Vagina (tissue), 2 donors: Measurements from ENCODE around the gene RBM19. TPM values are rescaled to one million over a fixed set of nuclear protein-coding genes. Genes with fewer than 3 reads are reported as not detected.
"Not testable (repeated sequence)": the region's sequence is repeated elsewhere in the genome, so short reads cannot be mapped to it uniquely, and the experiment has no call there.

ENCODE experiments used
- DNase-seq, 2 donors: peaks; one replicate each; pipeline ENCODE4 v3.0.0-alpha.2; 2017; ENCODE audit errors: extremely low spot score in 2 of 2
- H3K27ac ChIP-seq: fragments of 200-600 bp; sonication (generic); one replicate; pipeline ENCODE4 v1.5.1; 2019
- H3K27me3 ChIP-seq: fragments of 200-600 bp; sonication (generic); one replicate; pipeline ENCODE4 v1.5.1; 2019
- H3K36me3 ChIP-seq, 2 donors: fragments of 200-600 bp; sonication (generic); one replicate each; pipeline ENCODE4 v1.5.1; 2017 to 2019
- H3K4me1 ChIP-seq: fragments of 200-600 bp; sonication (generic); one replicate; pipeline ENCODE4 v1.5.1; 2019
- H3K4me3 ChIP-seq, 2 donors: fragments of 200-600 bp; sonication (generic); 1 replicate in 1 of 2; 2 replicates in 1 of 2; pipeline ENCODE4 v1.5.1; 2016 to 2019
- H3K9me3 ChIP-seq: fragments of 200-600 bp; sonication (generic); one replicate; pipeline ENCODE4 v1.5.1; 2019
- CTCF ChIP-seq, 3 experiments: fragments of 450-650 bp in 2 of 3; fragments of 200-600 bp in 1 of 3; sonication (generic) in 1 of 3; IDR thresholded peaks; one replicate each; pipeline ENCODE4 v1.5.1; 2017 to 2019; ENCODE audit warnings: antibody characterized with exemption in 3 of 3, mild to moderate bottlenecking in 2 of 3, moderate library complexity in 2 of 3
- POLR2A ChIP-seq, 2 donors: fragments of 450-650 bp; IDR thresholded peaks; one replicate each; pipeline ENCODE4 v1.6.1; 2017; ENCODE audit warnings: antibody characterized with exemption in 2 of 2, mild to moderate bottlenecking in 2 of 2, moderate library complexity in 2 of 2
- POLR2AphosphoS5 ChIP-seq, 2 donors: sonication (generic); formaldehyde crosslinking; IDR thresholded peaks; one replicate each; pipeline ENCODE4 v1.9.0; 2017; ENCODE audit warnings: antibody characterized with exemption in 2 of 2, mild to moderate bottlenecking in 2 of 2, low read depth in 1 of 2; ENCODE audit not compliant: insufficient read depth in 1 of 2
- intact Hi-C: fragments of 100-400 bp; cut with DNase I; formaldehyde crosslinking; loops from one replicate; pipeline ENCODE4 v1.15.1; 2023
- total RNA-seq: library from RNA; depleted of rRNA; stranded (reverse); fragments of >200 nt; gene quantifications from one replicate; pipeline ENCODE4 v1.2.3, GENCODE V29; 2016

The RBM19 gene
- total RNA-seq, 1 donor from 2014 or later, result 25.5 TPM

GRCh38 chr12:113815031-113815430 is 151.1 kb downstream of the RBM19 start:
- Histone ChIP-seq H3K4me1 (no peaks in the 10 kb centered on the region), H3K9me3 (no peaks in the 10 kb centered on the region), H3K27ac (no peak overlapping the region), H3K4me3 (no peak overlapping the region), H3K27me3 (no peaks in the 10 kb centered on the region), H3K36me3 (peaks cover 0 to 4% of the 10 kb centered on the region in 2 donors)
- TF ChIP-seq POLR2A (IDR thresholded peaks at IDR 0.05) (no peak), CTCF (IDR thresholded peaks at IDR 0.05) (no peak), POLR2AphosphoS5 (IDR thresholded peaks at IDR 0.05; ENCODE audit: insufficient read depth in 1 of 2, low read depth in 1 of 2) (no peak)
- intact Hi-C loops, result no loop called here
- DNase-seq, result no peak

- Histone ChIP-seq H3K27ac (no peak overlapping the region), H3K4me1 (no peaks in the 10 kb centered on the region), H3K4me3 (no peak overlapping the region), H3K27me3 (no peaks in the 10 kb centered on the region), H3K9me3 (no peaks in the 10 kb centered on the region), H3K36me3 (peaks cover 0 to 4% of the 10 kb centered on the region in 2 donors)
- DNase-seq, result no peak
- intact Hi-C loops, result no loop called here
- no peak for TF ChIP-seq CTCF (IDR thresholded peaks at IDR 0.05)
- no peak for TF ChIP-seq POLR2A (IDR thresholded peaks at IDR 0.05)
- no peak for TF ChIP-seq POLR2AphosphoS5 (IDR thresholded peaks at IDR 0.05; ENCODE audit: insufficient read depth in 1 of 2, low read depth in 1 of 2)
Observed at GRCh38 chr12:113813229-113813541, 152.9 kb downstream of the RBM19 start.

DNA sequence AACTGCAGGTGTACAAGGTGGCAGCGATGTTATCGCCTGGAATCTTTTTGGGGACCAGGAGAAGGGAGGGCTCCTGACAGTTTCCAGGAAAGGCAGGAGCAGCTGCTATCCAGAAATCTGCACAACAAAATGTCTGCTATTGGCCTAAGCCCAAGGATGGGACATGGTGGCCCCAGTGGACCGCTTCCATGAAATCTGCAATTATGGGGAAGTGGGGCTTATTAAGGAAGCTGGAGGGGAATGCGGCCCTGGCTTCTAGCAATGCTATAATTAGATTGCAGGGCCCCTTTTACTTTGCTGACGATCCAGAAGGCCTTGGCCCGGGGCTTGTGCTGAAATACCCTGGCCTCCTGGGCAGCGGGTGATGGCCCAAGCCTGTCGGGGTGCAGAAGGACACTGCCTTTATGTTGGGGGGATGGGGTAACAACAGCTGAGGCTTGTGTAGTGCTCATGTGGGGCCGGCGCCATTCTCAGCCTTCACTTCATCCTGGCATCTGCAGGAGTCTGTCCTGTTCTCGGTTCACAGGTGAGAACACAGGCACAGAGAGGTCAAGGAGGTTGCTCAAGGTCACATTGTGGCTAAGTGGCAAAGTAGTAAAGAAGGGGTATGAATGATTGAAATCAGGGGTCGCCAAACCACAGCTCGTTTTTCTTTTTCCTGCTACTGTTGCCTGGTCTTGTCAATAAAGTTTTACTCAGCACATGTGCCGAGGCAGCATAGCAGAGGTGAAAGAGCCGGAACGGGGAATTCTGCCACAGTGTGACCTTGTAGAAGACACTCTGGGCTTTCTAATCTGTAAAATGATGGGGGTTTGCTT is 153.5 kb downstream of the RBM19 start:
- DNase-seq, result no peak
- H3K27ac ChIP-seq, result no peak overlapping the region
- intact Hi-C loops, result no loop called here
- H3K36me3 ChIP-seq, result peaks cover 0 to 4% of the 10 kb centered on the region in 2 donors
- TF ChIP-seq POLR2A (IDR thresholded peaks at IDR 0.05), result no peak
- TF ChIP-seq POLR2AphosphoS5 (IDR thresholded peaks at IDR 0.05; ENCODE audit: insufficient read depth in 1 of 2, low read depth in 1 of 2), result no peak
- no peak for TF ChIP-seq CTCF (IDR thresholded peaks at IDR 0.05)
- H3K4me3 ChIP-seq, result no peak overlapping the region
- H3K9me3 ChIP-seq, result no peaks in the 10 kb centered on the region
- H3K27me3 ChIP-seq, result no peaks in the 10 kb centered on the region
- H3K4me1 ChIP-seq, result no peaks in the 10 kb centered on the region

- DNase-seq, H3K27ac ChIP-seq, H3K9me3 ChIP-seq, H3K4me1 ChIP-seq, H3K4me3 ChIP-seq, H3K27me3 ChIP-seq, H3K36me3 ChIP-seq, intact Hi-C loops: not testable (repeated sequence)
Observed at GRCh38 chr12:113809462-113810220, 156.5 kb downstream of the RBM19 start.

GRCh38 chr12:113808095-113808951 is 157.8 kb downstream of the RBM19 start:
- intact Hi-C loops, result no loop called here
- Histone ChIP-seq H3K27ac (no peak overlapping the region), H3K9me3 (no peaks in the 10 kb centered on the region), H3K36me3 (no peaks in the 10 kb centered on the region), H3K4me3 (no peak overlapping the region), H3K27me3 (no peaks in the 10 kb centered on the region), H3K4me1 (no peaks in the 10 kb centered on the region)
- TF ChIP-seq CTCF (IDR thresholded peaks at IDR 0.05) (no peak), POLR2A (IDR thresholded peaks at IDR 0.05) (no peak), POLR2AphosphoS5 (IDR thresholded peaks at IDR 0.05; ENCODE audit: insufficient read depth in 1 of 2, low read depth in 1 of 2) (no peak)
- DNase-seq, result no peak
